Smooth muscle cell (in vitro differentiated cells): Measurements from ENCODE around the gene NDUFS3. TPM values are rescaled to one million over a fixed set of nuclear protein-coding genes. Genes with fewer than 3 reads are reported as not detected.
A peak's percentile ranks its signal among the peaks of the same experiment; 100 is the strongest.
"Not testable (repeated sequence)": the region's sequence is repeated elsewhere in the genome, so short reads cannot be mapped to it uniquely, and the experiment has no call there.

Experiments
- DNase-seq: peaks from one replicate; lab custom pipeline; 2025; ENCODE audit not compliant: unreplicated experiment; lab: John Stamatoyannopoulos, UW
- H2AFZ ChIP-seq: fragments of 200-600 bp; sonication (generic); 2 replicates; pipeline ENCODE4 v1.6.0; 2016; ENCODE audit warnings: antibody characterized with exemption, low read depth, mild to moderate bottlenecking
- H3F3A ChIP-seq: fragments of 200-600 bp; sonication (generic); 2 replicates; pipeline ENCODE4 v1.6.0; 2017; ENCODE audit warnings: antibody characterized with exemption, low read depth
- H3K27ac ChIP-seq: fragments of 200-600 bp; sonication (generic); 2 replicates; pipeline ENCODE4 v1.5.1; 2016; ENCODE audit warnings: low read depth, mild to moderate bottlenecking
- H3K27me3 ChIP-seq: fragments of 200-600 bp; sonication (generic); 2 replicates; pipeline ENCODE4 v1.6.1; 2016; ENCODE audit warnings: low read depth, mild to moderate bottlenecking
- H3K36me3 ChIP-seq: fragments of 200-600 bp; sonication (generic); 2 replicates; pipeline ENCODE4 v1.5.1; 2016; ENCODE audit warnings: low read depth
- H3K4me1 ChIP-seq: fragments of 200-600 bp; sonication (generic); 2 replicates; pipeline ENCODE4 v1.5.1; 2016; ENCODE audit warnings: low read depth
- H3K4me2 ChIP-seq: fragments of 200-600 bp; sonication (generic); 2 replicates; pipeline ENCODE4 v1.6.0; 2016; ENCODE audit warnings: mild to moderate bottlenecking
- H3K4me3 ChIP-seq: fragments of 200-600 bp; sonication (generic); 2 replicates; pipeline ENCODE4 v1.5.1; 2016; ENCODE audit warnings: mild to moderate bottlenecking
- H3K79me2 ChIP-seq: fragments of 200-600 bp; sonication (generic); 2 replicates; pipeline ENCODE4 v1.6.0; 2016; ENCODE audit warnings: low read depth, mild to moderate bottlenecking
- H3K9ac ChIP-seq: fragments of 200-600 bp; sonication (generic); 2 replicates; pipeline ENCODE4 v1.6.0; 2016; ENCODE audit warnings: low read depth
- H3K9me3 ChIP-seq: fragments of 200-600 bp; sonication (generic); replicated peaks from 2 replicates; pipeline ENCODE4 v1.5.1; 2016; ENCODE audit warnings: low read depth
- H4K20me1 ChIP-seq: fragments of 200-600 bp; sonication (generic); 2 replicates; pipeline ENCODE4 v1.6.0; 2016; ENCODE audit warnings: low read depth
- CTCF ChIP-seq: fragments of 200-600 bp; sonication (generic); IDR thresholded peaks from 2 replicates; pipeline ENCODE4 v1.5.1; 2017; ENCODE audit warnings: borderline replicate concordance, mild to moderate bottlenecking, antibody characterized with exemption; ENCODE audit not compliant: insufficient read depth, poor library complexity, severe bottlenecking
- WGBS: methylation state at CpG from one replicate; pipeline ENCODE4 v1.1.7; 2016; ENCODE audit warnings: low lambda C conversion rate; 5-methylcytosine and 5-hydroxymethylcytosine counted together
- polyA plus RNA-seq: library from polyadenylated mRNA; unstranded; fragments of >200 nt; fragmentation: Nextera tagmentation; extraction: Ambion mirVana; gene quantifications from 2 replicates; pipeline ENCODE4 v1.2.1, GENCODE V29; 2016
- total RNA-seq: library from RNA; depleted of rRNA; stranded (reverse); fragments of >200 nt; gene quantifications from 2 replicates; pipeline ENCODE4 v1.2.3, GENCODE V29; 2014

Gene NDUFS3
- total and polyA plus RNA-seq, 2 experiments from 2014 or later, result 53.8 to 110 TPM

GRCh38 chr11:47538741-47539565 lies 39.9 kb upstream of the NDUFS3 start:
- H3F3A ChIP-seq, result peaks cover 10% of the 10 kb centered on the region
- no peak overlapping the region for H3K4me3 ChIP-seq
- H3K27ac ChIP-seq, result peak overlapping the region; percentile 82
- no peaks in the 10 kb centered on the region for H3K9me3 ChIP-seq
- no peaks in the 10 kb centered on the region for H3K36me3 ChIP-seq
- 90% methylated on average over 10 of the region's 10 CpGs for WGBS
- TF ChIP-seq CTCF, result no peak
- peaks cover 12% of the 10 kb centered on the region for H3K4me1 ChIP-seq
- no peak overlapping the region for H3K4me2 ChIP-seq
- H3K9ac ChIP-seq, result no peak overlapping the region
- peaks cover 99% of the 10 kb centered on the region for H4K20me1 ChIP-seq
- peaks cover 91% of the 10 kb centered on the region for H3K79me2 ChIP-seq
- DNase-seq, result no peak
- H3K27me3 ChIP-seq, result no peaks in the 10 kb centered on the region
- no peak overlapping the region for H2AFZ ChIP-seq

GRCh38 chr11:47539681-47540039 lies 39.2 kb upstream of the NDUFS3 start:
- Histone ChIP-seq H3K79me2 (peaks cover 91% of the 10 kb centered on the region), H2AFZ (no peak overlapping the region), H3K4me1 (peaks cover 12% of the 10 kb centered on the region), H3K9ac (peak overlapping the region; percentile 8), H3K9me3 (no peaks in the 10 kb centered on the region), H3K4me2 (peak overlapping the region; percentile 53), H3K27me3 (no peaks in the 10 kb centered on the region), H3F3A (peaks cover 10% of the 10 kb centered on the region), H3K4me3 (no peak overlapping the region), H4K20me1 (peaks cover 99% of the 10 kb centered on the region), H3K27ac (peak overlapping the region; percentile 82), H3K36me3 (no peaks in the 10 kb centered on the region)
- TF ChIP-seq CTCF, result no peak
- DNase-seq, result no peak
- 78% methylated on average over 2 of the region's 2 CpGs for WGBS

GRCh38 chr11:47541070-47541469 lies 37.8 kb upstream of the NDUFS3 start:
- Histone ChIP-seq H3K4me3 (no peak overlapping the region), H3K27ac (peak overlapping the region; percentile 82), H3F3A (peaks cover 10% of the 10 kb centered on the region), H3K4me1 (peaks cover 12% of the 10 kb centered on the region), H2AFZ (no peak overlapping the region), H3K79me2 (peaks cover 91% of the 10 kb centered on the region), H4K20me1 (peaks cover 98% of the 10 kb centered on the region), H3K9ac (no peak overlapping the region), H3K36me3 (no peaks in the 10 kb centered on the region), H3K4me2 (no peak overlapping the region), H3K27me3 (no peaks in the 10 kb centered on the region), H3K9me3 (no peaks in the 10 kb centered on the region)
- no peak for TF ChIP-seq CTCF
- no peak for DNase-seq
- WGBS, result 97% methylated on average over 2 of the region's 2 CpGs

GRCh38 chr11:47545298-47545697 lies 33.6 kb upstream of the NDUFS3 start:
- Histone ChIP-seq H3K36me3 (no peaks in the 10 kb centered on the region), H3K27me3 (no peaks in the 10 kb centered on the region), H3K9ac (no peak overlapping the region), H3K79me2 (peaks cover 93% of the 10 kb centered on the region), H4K20me1 (peaks cover 98% of the 10 kb centered on the region), H3K4me1 (no peaks in the 10 kb centered on the region), H3K4me3 (no peak overlapping the region), H2AFZ (no peak overlapping the region), H3F3A (peaks cover 4% of the 10 kb centered on the region), H3K27ac (no peak overlapping the region), H3K4me2 (no peak overlapping the region), H3K9me3 (no peaks in the 10 kb centered on the region)
- DNase-seq, result no peak
- TF ChIP-seq CTCF, result no peak
- WGBS, result 98% methylated on average over 6 of the region's 6 CpGs

- not testable (repeated sequence) for H2AFZ ChIP-seq, DNase-seq, H3K4me1 ChIP-seq, H3K9ac ChIP-seq, H3K36me3 ChIP-seq, H3K27ac ChIP-seq, H3K9me3 ChIP-seq, H3K27me3 ChIP-seq, H3K4me2 ChIP-seq, H3K4me3 ChIP-seq, H3F3A ChIP-seq
- Histone ChIP-seq H4K20me1 (peaks cover 98% of the 10 kb centered on the region), H3K79me2 (peaks cover 97% of the 10 kb centered on the region)
- 93% methylated on average over 6 of the region's 7 CpGs for WGBS
Observed at GRCh38 chr11:47546274-47546673, 32.6 kb upstream of the NDUFS3 start.
